ENCODE results near the gene ARHGAP6.

ARHGAP6 gene

GRCh38 chrX:11450354-11450753 lies 215.4 kb downstream of the ARHGAP6 start:
- no peak for ATAC-seq
- TF ChIP-seq OSR1 (CRISPR knock-in tag; IDR thresholded peaks at IDR 0.05) (no peak), ZFP3 (CRISPR knock-in tag; IDR thresholded peaks at IDR 0.05) (no peak), TCF4 (CRISPR knock-in tag; IDR thresholded peaks at IDR 0.05; ENCODE audit: borderline replicate concordance) (no peak), ZNF70 (CRISPR knock-in tag; IDR thresholded peaks at IDR 0.05) (no peak), CSRNP3 (CRISPR knock-in tag; IDR thresholded peaks at IDR 0.05) (no peak), ZNF565 (CRISPR knock-in tag; conservative IDR thresholded peaks at IDR 0.05; ENCODE audit: low read depth) (no peak), RARB (CRISPR knock-in tag; IDR thresholded peaks at IDR 0.05) (no peak), ZFP30 (CRISPR knock-in tag; IDR thresholded peaks at IDR 0.05) (no peak), CSDC2 (CRISPR knock-in tag; IDR thresholded peaks at IDR 0.05) (no peak), TOX (CRISPR knock-in tag; IDR thresholded peaks at IDR 0.05; ENCODE audit: borderline replicate concordance) (no peak), TSHZ2 (CRISPR knock-in tag; IDR thresholded peaks at IDR 0.05) (no peak), ESRRG (CRISPR knock-in tag; IDR thresholded peaks at IDR 0.05) (no peak), ISL1 (CRISPR knock-in tag; IDR thresholded peaks at IDR 0.05) (no peak), BACH2 (CRISPR knock-in tag; IDR thresholded peaks at IDR 0.05; ENCODE audit: borderline replicate concordance) (no peak), POU6F1 (CRISPR knock-in tag; IDR thresholded peaks at IDR 0.05; ENCODE audit: borderline replicate concordance, low read depth) (no peak), ZNF8 (CRISPR knock-in tag; IDR thresholded peaks at IDR 0.05) (no peak), CREB5 (CRISPR knock-in tag; IDR thresholded peaks at IDR 0.05; ENCODE audit: low read depth) (no peak), GLIS3 (CRISPR knock-in tag; IDR thresholded peaks at IDR 0.05) (no peak), SNAI2 (CRISPR knock-in tag; IDR thresholded peaks at IDR 0.05) (no peak)

GRCh38 chrX:11449613-11450012 lies 216.1 kb downstream of the ARHGAP6 start:
- TF ChIP-seq SNAI2 (CRISPR knock-in tag; IDR thresholded peaks at IDR 0.05) (no peak), PATZ1 (CRISPR knock-in tag; IDR thresholded peaks at IDR 0.05; ENCODE audit: borderline replicate concordance) (no peak)

GRCh38 chrX:11447418-11447817 lies 218.3 kb downstream of the ARHGAP6 start:
- peak; percentile 37 for ATAC-seq
- TF ChIP-seq SNAI2 (CRISPR knock-in tag; IDR thresholded peaks at IDR 0.05) (no peak), RARB (CRISPR knock-in tag; IDR thresholded peaks at IDR 0.05) (no peak), ZC3H10 (CRISPR knock-in tag; IDR thresholded peaks at IDR 0.05) (no peak), ZFP3 (CRISPR knock-in tag; IDR thresholded peaks at IDR 0.05) (no peak), ZFP30 (CRISPR knock-in tag; IDR thresholded peaks at IDR 0.05) (no peak), PATZ1 (CRISPR knock-in tag; IDR thresholded peaks at IDR 0.05; ENCODE audit: borderline replicate concordance) (no peak), CREB5 (CRISPR knock-in tag; IDR thresholded peaks at IDR 0.05; ENCODE audit: low read depth) (no peak), ZNF565 (CRISPR knock-in tag; conservative IDR thresholded peaks at IDR 0.05; ENCODE audit: low read depth) (no peak), PPARA (CRISPR knock-in tag; IDR thresholded peaks at IDR 0.05; ENCODE audit: borderline replicate concordance) (no peak), TCF4 (CRISPR knock-in tag; IDR thresholded peaks at IDR 0.05; ENCODE audit: borderline replicate concordance) (no peak), ARNTL (CRISPR knock-in tag; IDR thresholded peaks at IDR 0.05; ENCODE audit: borderline replicate concordance, low read depth) (no peak), CSDC2 (CRISPR knock-in tag; IDR thresholded peaks at IDR 0.05) (no peak), BACH2 (CRISPR knock-in tag; IDR thresholded peaks at IDR 0.05; ENCODE audit: borderline replicate concordance) (no peak), ZNF8 (CRISPR knock-in tag; IDR thresholded peaks at IDR 0.05) (no peak)

More at GRCh38 chrX:11449613-11450012, 216.1 kb downstream of the ARHGAP6 start:
- ATAC-seq: no peak
